Fibroblast of lung (primary cell): Measurements from ENCODE around the gene ZNF554. TPM values are rescaled to one million over a fixed set of nuclear protein-coding genes. Genes with fewer than 3 reads are reported as not detected.

ENCODE experiments used
- DNase-seq, 2 donors: peaks; one replicate each; pipeline versions ENCODE4 v3.0.0 to v3.0.0-alpha.2; 2010; ENCODE audit warnings: low read depth in 2 of 2
- H2AFZ ChIP-seq: 2 replicates; pipeline ENCODE4 v1.5.1; 2012; ENCODE audit warnings: low read length, control low read depth, inconsistent platforms
- H3K27ac ChIP-seq: 2 replicates; pipeline ENCODE4 v1.5.1; 2011; ENCODE audit warnings: low read length, control low read depth; ENCODE audit not compliant: insufficient read depth
- H3K27me3 ChIP-seq: 2 replicates; pipeline ENCODE4 v1.5.1; 2011; ENCODE audit warnings: mild to moderate bottlenecking, low read length; ENCODE audit not compliant: control insufficient read depth, insufficient read depth
- H3K36me3 ChIP-seq: 2 replicates; pipeline ENCODE4 v1.5.1; 2011; ENCODE audit warnings: low read length; ENCODE audit not compliant: control insufficient read depth, insufficient read depth
- H3K4me1 ChIP-seq: 2 replicates; pipeline ENCODE4 v1.5.1; 2011; ENCODE audit warnings: low read length; ENCODE audit not compliant: control insufficient read depth, insufficient read depth; ENCODE audit errors: extremely low read depth
- H3K4me2 ChIP-seq: 2 replicates; pipeline ENCODE4 v1.5.1; 2011; ENCODE audit warnings: low read length, control low read depth; ENCODE audit not compliant: insufficient read depth; ENCODE audit errors: extremely low read depth
- H3K4me3 ChIP-seq, 4 experiments: fragments of 200-600 bp in 1 of 4; sonication (generic) in 1 of 4; replicated peaks in 1 of 4; 2 replicates each; pipeline ENCODE4 v1.5.1; 2011 to 2016; ENCODE audit warnings: low read length in 4 of 4, low read depth in 3 of 4, mild to moderate bottlenecking in 3 of 4, control low read depth in 2 of 4, inconsistent platforms in 1 of 4, mixed read lengths in 1 of 4; ENCODE audit not compliant: insufficient read depth in 1 of 4; ENCODE audit errors: control extremely low read depth in 1 of 4
- H3K79me2 ChIP-seq: 2 replicates; pipeline ENCODE4 v1.5.1; 2012; ENCODE audit warnings: mild to moderate bottlenecking, low read length, inconsistent platforms; ENCODE audit not compliant: control insufficient read depth, insufficient read depth
- H3K9ac ChIP-seq: 2 replicates; pipeline ENCODE4 v1.5.1; 2011; ENCODE audit warnings: mild to moderate bottlenecking, low read length, control low read depth; ENCODE audit not compliant: insufficient read depth
- H3K9me3 ChIP-seq: 2 replicates; pipeline ENCODE4 v1.5.1; 2012; ENCODE audit warnings: low read depth, low read length; ENCODE audit not compliant: control insufficient read depth, insufficient read depth
- H4K20me1 ChIP-seq: 2 replicates; pipeline ENCODE4 v1.5.1; 2011; ENCODE audit warnings: low read length; ENCODE audit not compliant: control insufficient read depth, insufficient read depth; ENCODE audit errors: extremely low read depth
- CTCF ChIP-seq, 2 donors: IDR thresholded peaks in 1 of 2; conservative IDR thresholded peaks in 1 of 2; 1 replicate in 1 of 2; 2 replicates in 1 of 2; pipeline ENCODE4 v1.5.1; 2011 to 2012; ENCODE audit warnings: low read length in 2 of 2, control low read depth in 1 of 2, inconsistent platforms in 1 of 2, low read depth in 1 of 2, mild to moderate bottlenecking in 1 of 2
- EZH2 ChIP-seq: IDR thresholded peaks from 2 replicates; pipeline ENCODE4 v1.5.1; 2012; ENCODE audit warnings: low read length, control low read depth, mild to moderate bottlenecking; ENCODE audit errors: missing control alignments
- polyA plus RNA-seq, 2 donors: library from polyadenylated mRNA; depleted of rRNA in 1 of 2; stranded (reverse) in 1 of 2; unstranded in 1 of 2; fragments of >200 nt; gene quantifications; 2 replicates each; pipeline ENCODE4 v1.2.1, GENCODE V29; 2011 to 2012; ENCODE audit warnings: missing spikeins in 1 of 2
- total RNA-seq: library from RNA; depleted of rRNA; stranded (reverse); fragments of >200 nt; gene quantifications from 2 replicates; pipeline ENCODE4 v1.2.1, GENCODE V29; 2014

The ZNF554 gene
- total and polyA plus RNA-seq, 2 donors (not counting 1 experiment from before 2014, with no cell fraction given): 2.0 to 5.8 TPM

- no peak for TF ChIP-seq CTCF (conservative IDR thresholded peaks at IDR 0.05 in 1 of 2, IDR thresholded peaks at IDR 0.05 in 1 of 2; ENCODE audit: low read depth in 1 of 2, low read length in 2 of 2)
- TF ChIP-seq EZH2: no peak
Measured at GRCh38 chr19:2865334-2866100, 45.8 kb downstream of the ZNF554 start.

GRCh38 chr19:2866495-2867024, 46.9 kb downstream of the ZNF554 start:
- Histone ChIP-seq H3K9me3 (no peaks in the 10 kb centered on the region), H3K79me2 (no peaks in the 10 kb centered on the region), H3K9ac (no peak overlapping the region), H3K36me3 (no peaks in the 10 kb centered on the region), H3K4me1 (no peaks in the 10 kb centered on the region), H4K20me1 (no peaks in the 10 kb centered on the region), H3K27ac (no peak overlapping the region), H3K4me3 (no peak overlapping the region), H3K4me2 (no peak overlapping the region), H3K27me3 (no peaks in the 10 kb centered on the region), H2AFZ (no peak overlapping the region)
- TF ChIP-seq CTCF (conservative IDR thresholded peaks at IDR 0.05 in 1 of 2, IDR thresholded peaks at IDR 0.05 in 1 of 2; ENCODE audit: low read depth in 1 of 2, low read length in 2 of 2) (no peak), EZH2 (no peak)
- DNase-seq: no peak

More at GRCh38 chr19:2865334-2866100, 45.8 kb downstream of the ZNF554 start:
- Histone ChIP-seq H3K9me3 (no peaks in the 10 kb centered on the region), H3K79me2 (no peaks in the 10 kb centered on the region), H3K27me3 (no peaks in the 10 kb centered on the region), H4K20me1 (no peaks in the 10 kb centered on the region), H2AFZ (no peak overlapping the region), H3K4me1 (no peaks in the 10 kb centered on the region), H3K27ac (no peak overlapping the region), H3K4me2 (no peak overlapping the region), H3K36me3 (no peaks in the 10 kb centered on the region), H3K4me3 (no peak overlapping the region), H3K9ac (no peak overlapping the region)
- no peak for DNase-seq

- Histone ChIP-seq H3K9ac (no peak within 1 kb of the TSS), H3K4me3 (peak within 1 kb of the TSS in 1 of 4 experiments; percentile 22), H4K20me1 (no peaks in the 10 kb centered on the region), H3K4me2 (no peak within 1 kb of the TSS), H3K27me3 (no peaks in the 10 kb centered on the region), H2AFZ (no peak within 1 kb of the TSS), H3K4me1 (no peaks in the 10 kb centered on the region), H3K9me3 (no peaks in the 10 kb centered on the region), H3K27ac (no peak within 1 kb of the TSS), H3K79me2 (no peaks in the 10 kb centered on the region), H3K36me3 (no peaks in the 10 kb centered on the region)
- no peak for DNase-seq
- no peak for TF ChIP-seq CTCF (conservative IDR thresholded peaks at IDR 0.05 in 1 of 2, IDR thresholded peaks at IDR 0.05 in 1 of 2; ENCODE audit: low read depth in 1 of 2, low read length in 2 of 2)
- TF ChIP-seq EZH2: no peak
Measured at GRCh38 chr19:2867025-2867991, 47.6 kb downstream of the ZNF554 start, which contains the start of gene ZNF556. Gene ZNF556 (plus strand): TSS chr19:2867335. CDS start chr19:2867422, 87 bp downstream.
